Measurements from ENCODE around the gene ASIC1.

The ASIC1 gene

GRCh38 chr12:50085615-50086072 lies 28.2 kb downstream of the ASIC1 start:
- DNase-seq, result no peak

DNA sequence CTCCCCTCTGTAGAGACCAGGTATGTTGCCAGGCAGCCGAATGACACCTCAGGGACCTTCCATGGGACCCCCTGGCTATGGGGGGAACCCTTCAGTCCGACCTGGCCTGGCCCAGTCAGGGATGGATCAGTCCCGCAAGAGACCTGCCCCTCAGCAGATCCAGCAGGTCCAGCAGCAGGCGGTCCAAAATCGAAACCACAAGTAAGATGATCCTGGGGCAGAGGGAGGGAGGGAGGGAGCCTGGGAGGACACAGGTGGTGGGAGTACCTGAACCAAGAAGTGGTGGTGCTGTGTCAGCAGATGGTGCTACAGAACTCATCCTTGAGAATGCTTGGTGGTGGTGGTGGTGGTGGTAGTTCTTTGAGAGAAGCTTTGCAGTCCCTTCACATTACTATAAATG lies 28.8 kb downstream of the ASIC1 start:
- no peak for DNase-seq

DNA sequence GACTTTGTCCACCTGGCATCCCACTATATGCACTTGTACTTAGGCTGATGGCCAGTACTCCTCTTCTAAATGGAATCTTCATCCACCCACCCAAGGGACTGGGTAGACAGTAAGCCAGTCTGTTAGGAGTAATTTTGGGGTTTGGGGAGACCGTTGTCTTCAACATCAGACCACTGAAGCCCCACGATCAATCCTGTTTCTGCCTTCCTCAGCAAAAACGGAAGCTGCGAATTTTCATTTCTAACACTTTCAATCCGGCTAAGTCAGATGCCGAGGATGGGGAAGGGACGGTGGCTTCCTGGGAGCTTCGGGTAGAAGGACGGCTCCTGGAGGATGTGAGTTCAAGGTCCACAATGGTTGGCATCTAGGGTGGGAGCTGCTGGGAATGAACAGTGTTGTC lies 29.8 kb downstream of the ASIC1 start:
- DNase-seq, result no peak

DNA sequence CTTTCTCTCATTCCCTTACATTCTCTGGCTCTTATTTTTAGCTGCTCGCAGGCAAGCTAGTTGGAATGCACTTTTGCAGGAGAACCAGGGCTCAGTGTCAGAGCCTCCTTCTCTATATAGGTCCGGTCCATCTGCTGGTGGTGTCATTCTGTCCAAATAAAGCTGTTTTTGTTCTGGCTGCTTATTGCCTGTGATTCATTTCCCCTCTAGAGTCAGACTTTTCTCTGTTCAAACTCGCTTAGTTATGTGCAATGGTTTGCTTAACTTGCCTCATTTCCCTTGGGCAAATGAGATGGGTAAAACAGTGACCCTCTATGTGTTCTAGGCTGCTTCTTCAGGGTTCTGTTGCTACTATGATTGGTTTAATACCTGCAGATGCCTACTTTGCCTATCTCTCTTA lies 30.6 kb downstream of the ASIC1 start:
- DNase-seq, result no peak

DNA sequence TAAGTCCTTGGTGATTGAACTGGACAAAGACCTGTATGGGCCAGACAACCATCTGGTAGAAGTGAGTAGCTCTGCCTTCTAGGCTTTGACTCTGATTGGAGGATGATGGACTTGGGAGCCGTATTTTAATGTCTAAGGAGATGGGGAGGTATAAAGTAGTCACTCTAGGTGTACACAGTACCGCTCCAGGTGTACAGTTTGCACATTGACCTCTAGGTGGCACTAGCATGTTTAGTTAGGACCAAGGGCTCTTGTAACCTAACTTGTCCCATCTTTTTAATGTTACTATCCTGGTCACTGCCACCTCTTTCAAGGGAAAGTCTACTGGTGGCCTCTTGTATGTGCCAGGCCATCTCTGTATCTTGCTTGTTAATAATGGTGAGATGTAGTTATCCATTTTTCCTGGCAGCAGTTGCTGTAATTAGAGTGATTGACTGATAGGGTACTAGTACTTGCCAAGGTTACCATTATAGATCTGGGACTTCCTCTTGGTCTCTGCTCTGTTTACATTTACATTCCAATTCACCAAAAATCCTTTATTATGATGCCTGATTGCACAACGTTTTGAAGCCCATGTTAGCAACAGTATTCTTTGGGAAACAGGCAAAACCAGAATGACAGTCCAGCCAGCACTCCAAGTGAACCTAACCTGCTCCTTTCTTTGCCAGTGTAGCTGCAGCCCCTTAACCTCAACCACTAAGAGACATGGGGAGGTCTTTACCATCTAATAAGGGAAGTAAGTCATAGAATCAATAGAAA lies 31.4 kb downstream of the ASIC1 start:
- peak; percentile 66 for DNase-seq

DNA sequence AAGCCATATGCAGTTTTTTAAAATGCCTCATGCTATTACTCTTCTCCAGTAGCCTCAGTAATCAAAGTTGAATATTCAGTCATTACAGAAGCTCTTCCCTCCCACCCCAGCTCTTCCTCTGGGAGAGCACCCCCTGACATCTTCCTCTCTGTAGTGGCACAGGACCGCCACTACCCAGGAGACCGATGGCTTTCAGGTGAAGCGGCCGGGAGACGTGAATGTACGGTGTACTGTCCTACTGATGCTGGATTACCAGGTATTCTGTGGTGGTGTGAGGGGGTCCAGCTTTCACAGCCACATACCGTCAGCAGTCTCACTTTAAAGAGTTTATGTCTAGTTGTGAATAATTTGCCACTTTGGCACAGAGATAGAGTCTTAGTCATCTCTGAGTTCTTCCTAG lies 32.3 kb downstream of the ASIC1 start:
- DNase-seq, result no peak

DNA sequence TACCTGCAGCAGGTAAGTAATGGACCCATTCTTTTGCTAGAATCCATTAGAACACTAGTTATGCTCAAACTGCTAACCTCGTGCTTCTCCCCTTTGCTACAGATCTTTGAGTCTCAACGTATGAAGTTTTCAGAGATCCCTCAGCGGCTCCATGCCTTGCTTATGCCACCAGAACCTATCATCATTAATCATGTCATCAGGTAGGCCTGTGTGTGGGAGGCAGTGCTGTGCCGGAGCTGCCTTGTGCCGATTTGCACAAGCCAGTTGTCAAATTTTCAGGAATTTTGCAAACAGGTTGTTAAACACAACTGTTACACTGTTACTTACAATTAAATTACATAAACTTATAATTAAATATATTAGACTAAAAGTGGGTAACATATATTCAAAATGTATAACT lies 33.0 kb downstream of the ASIC1 start:
- no peak for DNase-seq

GRCh38 chr12:50097952-50098351 lies 40.6 kb downstream of the ASIC1 start:
- no peak for DNase-seq

DNA sequence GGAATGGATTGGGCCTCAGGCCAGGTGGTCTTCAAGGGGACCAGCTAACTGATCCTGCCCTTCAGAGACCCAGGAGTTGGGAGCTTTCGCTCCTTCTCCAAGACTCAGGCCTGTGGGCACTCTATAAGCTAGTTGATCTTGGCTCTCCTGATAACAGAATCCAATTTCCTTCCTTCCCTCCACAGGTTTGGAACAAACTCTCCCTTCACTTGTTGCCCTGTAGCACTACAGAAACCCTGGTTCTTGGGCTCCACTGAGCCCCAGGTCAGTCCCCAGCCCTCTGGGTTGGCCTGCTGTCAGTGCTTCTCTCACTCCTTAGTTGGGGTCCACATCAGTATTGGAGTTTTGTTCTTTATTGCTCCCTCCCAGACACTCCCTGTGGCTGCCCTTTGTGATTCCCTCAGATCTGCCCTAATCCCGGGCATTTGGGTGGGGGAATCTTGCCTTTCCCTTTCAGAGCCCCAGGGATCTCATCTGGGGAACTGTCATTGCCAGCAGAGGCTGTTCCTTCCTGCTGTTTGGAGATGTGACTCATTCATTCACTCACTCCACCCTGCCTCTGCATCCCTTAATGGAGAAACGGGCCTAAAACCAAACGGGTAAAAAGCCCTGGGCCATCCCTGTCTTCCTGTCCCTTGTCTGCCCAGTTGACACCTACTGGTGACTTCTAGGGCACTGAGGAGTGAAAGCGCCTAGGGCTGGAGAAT lies 42.1 kb downstream of the ASIC1 start:
- no peak for DNase-seq

- no peak for DNase-seq
Observed at GRCh38 chr12:50100561-50100960, 43.2 kb downstream of the ASIC1 start.

- DNase-seq, result no peak
Observed at GRCh38 chr12:50101663-50102062, 44.3 kb downstream of the ASIC1 start.

- no peak for DNase-seq
Observed at GRCh38 chr12:50102131-50102531, 44.7 kb downstream of the ASIC1 start.

GRCh38 chr12:50102646-50103309 lies 45.4 kb downstream of the ASIC1 start:
- DNase-seq, result no peak

- DNase-seq, result no peak
Observed at GRCh38 chr12:50103351-50103750, 46.0 kb downstream of the ASIC1 start.

- no peak for DNase-seq
Observed at GRCh38 chr12:50103767-50104321, 46.4 kb downstream of the ASIC1 start, which contains the start of gene GPD1. Gene GPD1 (plus strand): TSS chr12:50104008. CDS start chr12:50104051, 43 bp downstream.

DNA sequence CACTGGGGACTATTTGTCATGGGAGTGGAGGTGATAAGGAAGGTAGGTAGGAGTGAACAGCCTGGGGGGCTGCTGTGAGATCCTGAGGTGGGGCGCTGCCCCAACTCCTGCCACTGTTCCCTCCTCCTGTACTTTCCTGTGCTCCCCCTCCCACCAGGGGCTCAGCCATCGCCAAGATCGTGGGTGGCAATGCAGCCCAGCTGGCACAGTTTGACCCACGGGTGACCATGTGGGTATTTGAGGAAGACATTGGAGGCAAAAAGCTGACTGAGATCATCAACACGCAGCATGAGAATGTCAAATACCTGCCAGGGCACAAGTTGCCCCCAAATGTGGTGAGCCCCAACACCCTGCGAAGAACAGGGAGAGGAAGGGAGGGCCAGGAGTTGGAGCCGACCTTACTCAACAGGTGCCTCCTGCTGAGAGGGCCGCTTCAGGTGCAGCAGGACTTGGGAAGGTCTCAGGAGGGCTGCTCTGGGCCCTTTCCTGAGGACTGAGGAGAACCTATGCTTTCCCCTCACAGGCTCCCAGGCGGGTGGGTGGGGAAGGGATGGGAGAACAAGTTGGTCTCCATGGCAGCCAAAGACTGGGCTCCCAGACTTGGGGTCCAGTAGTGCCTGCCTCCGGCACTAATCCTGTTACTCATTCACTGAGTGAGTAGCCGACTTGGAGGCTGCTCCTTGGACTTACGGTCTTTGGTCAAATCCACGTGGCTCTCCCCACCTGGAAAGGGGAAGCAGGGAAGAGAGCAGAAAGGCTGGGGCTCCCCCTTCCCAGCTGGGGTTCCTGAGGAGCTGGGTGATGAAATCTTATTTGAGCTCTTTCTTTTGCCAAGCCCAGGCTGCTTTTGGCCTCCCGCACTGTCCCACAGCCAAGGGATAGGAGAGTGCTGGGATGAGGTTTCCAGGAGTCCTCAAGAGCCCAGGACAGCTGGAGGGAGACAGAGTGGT lies 47.3 kb downstream of the ASIC1 start:
- DNase-seq, result no peak

- no peak for DNase-seq
Observed at GRCh38 chr12:50105913-50106450, 48.6 kb downstream of the ASIC1 start.

- DNase-seq, result no peak
Observed at GRCh38 chr12:50106907-50107306, 49.5 kb downstream of the ASIC1 start.

DNA sequence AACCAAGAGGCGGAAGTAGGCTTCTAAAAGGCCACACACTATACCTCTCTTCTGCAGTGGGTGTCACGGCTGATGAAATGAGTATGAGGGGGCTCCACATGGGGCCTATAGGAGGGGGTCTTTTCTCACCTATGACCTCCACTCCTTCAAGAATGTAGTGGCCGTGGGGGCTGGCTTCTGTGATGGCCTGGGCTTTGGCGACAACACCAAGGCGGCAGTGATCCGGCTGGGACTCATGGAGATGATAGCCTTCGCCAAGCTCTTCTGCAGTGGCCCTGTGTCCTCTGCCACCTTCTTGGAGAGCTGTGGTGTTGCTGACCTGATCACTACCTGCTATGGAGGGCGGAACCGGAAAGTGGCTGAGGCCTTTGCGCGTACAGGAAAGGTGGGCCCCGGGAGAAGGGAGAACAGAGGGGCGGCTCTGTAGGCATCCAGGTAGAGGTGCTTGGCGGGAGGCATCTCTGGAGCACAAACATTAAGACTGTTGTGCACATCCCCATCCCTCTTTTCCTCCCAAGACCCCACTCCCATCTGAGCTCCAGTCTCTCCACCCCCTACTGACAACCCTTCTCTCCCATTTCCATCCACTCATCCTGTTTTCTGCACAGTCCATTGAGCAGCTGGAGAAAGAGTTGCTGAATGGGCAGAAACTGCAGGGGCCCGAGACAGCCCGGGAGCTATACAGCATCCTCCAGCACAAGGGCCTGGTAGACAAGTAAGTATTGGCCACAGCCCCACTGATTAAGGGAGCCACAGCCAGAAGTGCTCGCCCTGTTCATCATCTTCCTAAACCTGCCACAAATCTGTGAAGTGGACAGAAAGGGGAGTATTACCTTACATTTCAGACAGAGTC lies 50.2 kb downstream of the ASIC1 start:
- DNase-seq, result no peak

- no peak for DNase-seq
Observed at GRCh38 chr12:50109319-50109718, 51.9 kb downstream of the ASIC1 start.

All from NCI-H748 treated with DMSO at 0.1 percent for 48 hours (cell line).